NB4 (cell line): Measurements from ENCODE around the gene FAM120C.

ENCODE experiments used
- DNase-seq: peaks from one replicate; pipeline ENCODE4 v3.0.0; 2010; ENCODE audit warnings: low read depth
- H3K4me3 ChIP-seq: one replicate; pipeline ENCODE4 v1.5.1; 2011; ENCODE audit warnings: mild to moderate bottlenecking, low read depth, low read length, moderate library complexity
- MYC ChIP-seq: IDR thresholded peaks from 2 replicates; pipeline ENCODE4 v1.6.1; 2011; ENCODE audit warnings: low read depth, low read length
- POLR2A ChIP-seq: IDR thresholded peaks from 2 replicates; pipeline ENCODE4 v1.6.1; 2011; ENCODE audit warnings: mild to moderate bottlenecking; ENCODE audit not compliant: insufficient read length; ENCODE audit errors: extremely low read depth
- TF ChIP-seq, protein P1 (sequence below): IDR thresholded peaks from one replicate; pipeline ENCODE4 v1.5.1; 2012; ENCODE audit warnings: low read depth, low read length
- TF ChIP-seq, protein P2 (sequence below): IDR thresholded peaks from 2 replicates; pipeline ENCODE4 v1.6.1; 2011; ENCODE audit warnings: low read depth, low read length

Gene FAM120C

DNA sequence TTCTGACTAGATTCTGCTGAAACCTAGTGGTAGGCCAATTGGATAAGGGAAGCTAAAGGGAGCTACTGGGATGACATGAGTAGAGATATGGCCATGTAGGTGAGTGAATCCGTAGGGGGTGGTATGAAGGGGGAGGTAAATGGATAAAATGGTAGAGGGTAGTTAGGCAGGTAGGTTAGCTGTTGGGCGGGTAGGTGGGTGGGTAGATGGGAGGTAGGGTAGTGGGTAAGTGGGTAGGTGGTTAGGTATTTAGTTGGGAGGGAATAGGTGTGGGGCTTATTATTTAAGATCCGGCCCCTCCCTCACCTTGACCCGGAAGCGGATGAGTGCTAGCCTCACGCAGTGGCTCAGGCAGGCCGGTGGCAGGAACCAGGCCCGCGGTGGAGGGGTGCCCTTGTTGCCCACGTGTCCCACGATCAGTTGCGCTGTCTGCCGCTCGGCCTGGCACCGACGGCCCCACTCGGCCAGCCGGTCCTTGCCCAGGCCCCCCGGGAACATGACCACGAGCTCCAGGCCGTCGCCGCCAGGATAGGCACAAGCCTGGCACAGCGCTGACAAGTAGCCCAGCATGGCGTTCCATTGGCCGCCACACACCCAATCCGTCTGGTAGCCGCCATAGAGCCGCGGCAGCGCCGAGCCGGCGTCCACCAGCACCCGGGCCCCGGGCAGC, 725 bp downstream of the FAM120C start:
- H3K4me3 ChIP-seq, result peak overlapping the region; percentile 97
- peak; percentile 78 for DNase-seq
- peak; percentile 91 for TF ChIP-seq MYC
- TF ChIP-seq, protein P1, sequence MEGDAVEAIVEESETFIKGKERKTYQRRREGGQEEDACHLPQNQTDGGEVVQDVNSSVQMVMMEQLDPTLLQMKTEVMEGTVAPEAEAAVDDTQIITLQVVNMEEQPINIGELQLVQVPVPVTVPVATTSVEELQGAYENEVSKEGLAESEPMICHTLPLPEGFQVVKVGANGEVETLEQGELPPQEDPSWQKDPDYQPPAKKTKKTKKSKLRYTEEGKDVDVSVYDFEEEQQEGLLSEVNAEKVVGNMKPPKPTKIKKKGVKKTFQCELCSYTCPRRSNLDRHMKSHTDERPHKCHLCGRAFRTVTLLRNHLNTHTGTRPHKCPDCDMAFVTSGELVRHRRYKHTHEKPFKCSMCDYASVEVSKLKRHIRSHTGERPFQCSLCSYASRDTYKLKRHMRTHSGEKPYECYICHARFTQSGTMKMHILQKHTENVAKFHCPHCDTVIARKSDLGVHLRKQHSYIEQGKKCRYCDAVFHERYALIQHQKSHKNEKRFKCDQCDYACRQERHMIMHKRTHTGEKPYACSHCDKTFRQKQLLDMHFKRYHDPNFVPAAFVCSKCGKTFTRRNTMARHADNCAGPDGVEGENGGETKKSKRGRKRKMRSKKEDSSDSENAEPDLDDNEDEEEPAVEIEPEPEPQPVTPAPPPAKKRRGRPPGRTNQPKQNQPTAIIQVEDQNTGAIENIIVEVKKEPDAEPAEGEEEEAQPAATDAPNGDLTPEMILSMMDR, result no peak
- TF ChIP-seq POLR2A, result peak; percentile 36
- TF ChIP-seq, protein P2, sequence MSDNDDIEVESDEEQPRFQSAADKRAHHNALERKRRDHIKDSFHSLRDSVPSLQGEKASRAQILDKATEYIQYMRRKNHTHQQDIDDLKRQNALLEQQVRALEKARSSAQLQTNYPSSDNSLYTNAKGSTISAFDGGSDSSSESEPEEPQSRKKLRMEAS, result peak; percentile 84

DNA sequence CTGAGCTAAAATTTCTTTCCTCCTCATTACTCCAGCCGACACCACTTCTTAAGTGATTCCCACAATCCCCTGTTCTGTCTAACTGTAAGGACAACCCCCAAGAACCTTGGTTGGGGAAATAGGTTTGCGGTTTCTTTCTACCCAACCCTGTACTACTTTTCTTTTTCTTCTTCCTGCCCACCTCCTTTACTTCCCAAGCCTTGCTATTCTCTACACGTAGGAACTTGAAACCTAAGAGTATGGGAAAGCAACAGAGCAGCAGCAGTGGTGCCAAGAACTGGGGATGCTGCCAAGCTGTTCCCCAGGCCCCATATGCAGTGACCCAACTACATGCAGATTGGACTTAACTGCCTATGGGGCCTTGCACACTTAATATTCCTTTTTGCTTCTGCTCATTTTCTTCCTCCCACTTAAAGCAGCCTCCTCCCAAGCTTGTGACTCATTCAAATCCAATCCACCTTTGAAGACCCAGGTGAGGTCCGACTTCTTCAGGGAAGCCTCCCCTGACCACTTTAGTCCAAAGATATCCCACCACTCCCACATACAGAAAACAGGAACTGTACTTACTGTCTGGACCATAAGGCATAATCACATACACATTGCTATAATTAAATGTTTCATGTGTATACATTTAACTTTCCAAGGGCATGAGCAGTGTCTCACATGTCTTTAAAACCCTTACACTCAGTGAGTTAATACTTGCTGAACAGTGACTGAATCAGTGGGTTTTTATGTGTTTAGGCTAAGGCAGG, 1.7 kb downstream of the FAM120C start:
- peak; percentile 21 for DNase-seq
- H3K4me3 ChIP-seq, result peak overlapping the region; percentile 97
- no peak for TF ChIP-seq MYC
- TF ChIP-seq POLR2A, result no peak
- TF ChIP-seq, protein P1, result no peak
- TF ChIP-seq, protein P2, result no peak

DNA sequence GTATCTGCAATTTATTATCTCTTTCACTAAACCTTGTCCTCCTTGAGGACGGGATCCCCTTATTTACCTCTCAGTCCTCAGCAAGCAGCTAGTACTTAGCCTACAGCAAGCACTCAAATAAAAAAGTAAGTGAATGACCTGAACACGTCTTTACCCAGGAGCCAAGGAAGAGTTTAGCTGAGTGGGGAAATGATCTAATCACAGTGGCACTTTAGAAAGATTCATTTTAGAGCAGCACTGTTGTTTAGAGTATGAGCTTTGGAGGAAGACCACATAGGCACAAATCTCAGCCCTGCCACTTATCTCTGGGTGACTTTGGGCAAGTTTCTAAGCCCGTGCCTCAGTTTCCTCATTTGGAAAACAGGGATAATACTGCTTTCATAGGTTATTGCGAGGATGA, 2.7 kb downstream of the FAM120C start:
- H3K4me3 ChIP-seq, result peak overlapping the region; percentile 97
- no peak for DNase-seq
- TF ChIP-seq, protein P2, result no peak
- TF ChIP-seq, protein P1, result no peak
- TF ChIP-seq POLR2A, result no peak
- TF ChIP-seq MYC, result no peak

DNA sequence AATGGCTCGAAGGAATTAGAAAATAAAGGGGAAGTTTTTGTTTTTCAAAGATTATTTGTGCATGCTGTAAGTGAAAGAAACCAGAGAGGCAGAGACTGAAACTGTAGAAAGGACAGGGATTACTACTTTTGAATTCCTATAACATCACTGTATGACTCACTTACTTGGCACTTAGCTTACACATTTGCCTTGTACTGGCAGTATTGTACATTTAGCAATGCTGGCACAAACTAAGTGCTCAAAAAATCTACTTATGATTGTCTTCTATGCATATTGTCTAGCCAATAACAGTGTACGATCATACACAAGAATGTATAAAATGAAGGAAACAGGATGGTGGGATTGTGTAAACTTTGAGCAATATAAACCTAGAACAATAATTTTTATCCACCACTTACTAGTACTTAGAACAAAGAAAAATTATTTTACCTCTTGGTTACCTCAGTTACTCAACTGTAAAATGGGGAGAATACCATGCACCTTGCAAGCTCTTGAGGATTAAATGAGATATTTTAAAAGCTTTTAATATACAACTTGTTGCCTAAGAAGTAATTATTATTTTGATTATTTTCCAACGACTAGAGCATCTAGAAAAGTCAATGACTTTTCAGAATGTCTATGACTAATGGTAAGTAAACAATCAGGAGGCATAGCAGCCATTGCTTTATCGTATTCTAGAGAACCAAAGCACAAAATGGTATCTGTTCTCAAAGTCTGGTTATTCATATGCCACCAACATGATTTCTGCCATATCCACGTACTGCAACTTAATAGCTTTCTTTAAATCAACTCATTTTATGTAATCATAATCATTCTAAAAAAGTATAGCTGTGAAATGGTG, 4.7 kb downstream of the FAM120C start:
- H3K4me3 ChIP-seq, result peak overlapping the region; percentile 97
- no peak for DNase-seq
- TF ChIP-seq, protein P2, result no peak
- TF ChIP-seq POLR2A (no peak), MYC (no peak)
- TF ChIP-seq, protein P1, result no peak

DNA sequence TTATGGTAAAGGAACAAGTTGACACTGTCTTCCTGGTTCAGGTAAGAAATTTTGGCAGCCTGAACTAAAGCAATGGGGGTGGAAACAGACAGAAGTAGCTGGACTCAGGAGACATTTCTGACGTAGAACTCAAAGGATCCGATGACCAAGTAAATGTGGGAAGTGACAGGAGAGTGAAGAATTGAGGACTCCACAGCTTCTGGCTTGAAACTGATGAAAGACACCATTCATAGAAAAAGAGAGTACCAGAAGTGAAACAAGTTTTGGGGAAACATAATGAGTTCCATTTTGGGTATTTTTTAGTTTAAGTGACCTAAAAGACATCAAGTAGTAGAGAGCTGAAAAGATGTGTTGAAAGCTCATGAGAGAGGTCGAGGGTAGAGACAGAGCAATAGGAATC, 5.7 kb downstream of the FAM120C start:
- TF ChIP-seq MYC (no peak), POLR2A (no peak)
- TF ChIP-seq, protein P1, result no peak
- TF ChIP-seq, protein P2, result no peak
- no peak overlapping the region for H3K4me3 ChIP-seq
- DNase-seq, result no peak
